Adrenal gland (tissue), 5 donors: ENCODE data around the gene ATP8A2.

Experiments used
- POLR2A ChIP-seq, 2 donors: fragments of 450-650 bp; IDR thresholded peaks; one replicate each; pipeline ENCODE4 v1.6.1; 2017; ENCODE audit warnings: antibody characterized with exemption in 2 of 2, mild to moderate bottlenecking in 2 of 2, moderate library complexity in 1 of 2
- TF ChIP-seq, protein P1 (sequence below), 6 experiments: fragments of 450-650 bp in 4 of 6; fragments of 200-600 bp in 2 of 6; sonication (generic) in 1 of 6; IDR thresholded peaks; 1 replicate in 5 of 6; 2 replicates in 1 of 6; pipeline versions ENCODE4 v1.5.1 to v1.8.0; 2016 to 2021; ENCODE audit warnings: antibody characterized with exemption in 6 of 6, mild to moderate bottlenecking in 2 of 6, moderate library complexity in 1 of 6
- donor health status: DM: no; HTN: no; CAD: no.

GRCh38 chr13:26016189-26016588, 644.4 kb downstream of the ATP8A2 start:
- TF ChIP-seq, protein P1, sequence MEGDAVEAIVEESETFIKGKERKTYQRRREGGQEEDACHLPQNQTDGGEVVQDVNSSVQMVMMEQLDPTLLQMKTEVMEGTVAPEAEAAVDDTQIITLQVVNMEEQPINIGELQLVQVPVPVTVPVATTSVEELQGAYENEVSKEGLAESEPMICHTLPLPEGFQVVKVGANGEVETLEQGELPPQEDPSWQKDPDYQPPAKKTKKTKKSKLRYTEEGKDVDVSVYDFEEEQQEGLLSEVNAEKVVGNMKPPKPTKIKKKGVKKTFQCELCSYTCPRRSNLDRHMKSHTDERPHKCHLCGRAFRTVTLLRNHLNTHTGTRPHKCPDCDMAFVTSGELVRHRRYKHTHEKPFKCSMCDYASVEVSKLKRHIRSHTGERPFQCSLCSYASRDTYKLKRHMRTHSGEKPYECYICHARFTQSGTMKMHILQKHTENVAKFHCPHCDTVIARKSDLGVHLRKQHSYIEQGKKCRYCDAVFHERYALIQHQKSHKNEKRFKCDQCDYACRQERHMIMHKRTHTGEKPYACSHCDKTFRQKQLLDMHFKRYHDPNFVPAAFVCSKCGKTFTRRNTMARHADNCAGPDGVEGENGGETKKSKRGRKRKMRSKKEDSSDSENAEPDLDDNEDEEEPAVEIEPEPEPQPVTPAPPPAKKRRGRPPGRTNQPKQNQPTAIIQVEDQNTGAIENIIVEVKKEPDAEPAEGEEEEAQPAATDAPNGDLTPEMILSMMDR (IDR thresholded peaks at IDR 0.05), result no peak
- no peak for TF ChIP-seq POLR2A (IDR thresholded peaks at IDR 0.05)
